ENCODE measurements around the gene RBBP8NL.

The RBBP8NL gene

DNA sequence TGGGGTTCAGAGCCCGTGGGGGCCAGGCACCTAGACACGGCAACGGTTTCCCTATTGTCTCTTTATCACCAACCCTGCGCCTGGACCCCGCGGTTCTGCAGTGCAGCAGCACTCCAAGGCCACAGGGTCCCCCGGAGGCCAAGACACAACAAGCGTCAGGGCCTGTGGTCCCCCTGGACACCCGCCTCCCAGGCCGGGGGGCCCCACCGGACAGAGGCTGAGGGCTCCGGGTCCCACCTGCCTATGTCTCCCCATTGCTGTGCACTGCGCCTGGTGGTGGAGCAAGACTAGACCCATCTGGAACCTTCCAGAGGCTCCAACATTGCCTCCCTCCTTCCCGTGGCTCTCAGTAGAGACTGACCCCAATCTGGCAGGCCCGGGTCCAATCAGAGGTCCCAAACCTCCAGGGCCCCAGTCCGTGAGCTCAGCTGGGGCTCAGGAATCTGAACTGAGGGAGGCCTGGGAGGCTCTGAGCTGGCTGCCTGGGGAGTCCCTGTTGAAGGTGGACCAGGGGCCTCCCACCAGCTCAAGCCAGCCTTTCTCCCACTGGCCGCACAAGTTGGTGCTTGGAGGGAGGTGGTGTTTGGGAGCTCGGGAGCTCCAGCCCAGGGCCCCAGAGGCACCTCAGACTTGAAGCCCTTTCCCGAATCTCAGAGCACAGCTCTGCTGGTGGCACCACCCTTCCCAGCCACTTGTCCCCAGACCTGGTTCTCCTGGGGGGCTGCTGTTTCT lies 39.6 kb upstream of the RBBP8NL start:
- H3K4me3 ChIP-seq = no peak overlapping the region
- peaks cover 25% of the 10 kb centered on the region for H3K27me3 ChIP-seq (ENCODE audit: low read depth)
- no peaks in the 10 kb centered on the region for H3K9me3 ChIP-seq
- no peak for DNase-seq (ENCODE audit: low spot score in 2 of 2)
- in situ Hi-C loops (cut with MboI; ENCODE audit: low sequenced_read_pairs) = no loop called here
- H3K36me3 ChIP-seq (replicated peaks) = no peaks in the 10 kb centered on the region
- no peaks in the 10 kb centered on the region for H3K4me1 ChIP-seq

DNA sequence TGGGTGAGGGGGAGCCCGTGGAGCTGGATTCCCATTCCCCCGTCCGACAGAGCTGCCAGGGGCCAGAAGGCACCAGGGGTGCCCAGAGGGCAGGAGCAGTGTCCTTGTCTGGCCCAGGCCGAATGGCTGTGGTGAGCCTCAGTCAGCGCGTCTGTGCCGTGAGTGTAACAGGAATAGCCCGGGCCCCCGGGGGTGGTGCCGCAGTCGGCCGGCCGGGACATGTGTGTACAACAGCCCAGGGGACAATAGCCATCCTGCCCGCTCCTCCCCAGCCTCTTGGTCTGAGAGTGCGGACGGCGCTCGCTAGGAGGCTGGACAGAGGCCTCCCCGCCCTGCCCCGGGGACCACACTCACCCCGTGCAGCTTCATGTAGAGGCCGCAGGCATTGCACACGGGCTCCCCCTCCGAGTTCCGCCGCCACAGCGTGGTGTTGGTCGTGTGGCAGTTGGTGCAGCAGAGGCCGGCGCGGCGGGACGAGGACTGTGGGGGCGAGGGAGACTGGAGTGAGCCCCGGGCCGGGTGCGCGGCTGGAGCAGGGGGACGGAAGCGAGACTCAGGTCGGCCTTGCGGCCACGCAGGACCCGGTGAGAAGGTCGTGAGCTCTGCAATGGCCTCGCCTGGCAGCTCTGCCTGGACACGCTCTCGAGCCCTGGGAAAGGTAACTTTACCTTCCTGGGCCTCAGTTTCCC lies 38.9 kb upstream of the RBBP8NL start:
- DNase-seq (ENCODE audit: low spot score in 2 of 2) = no peak
- Histone ChIP-seq H3K27me3 (ENCODE audit: low read depth) (peaks cover 26% of the 10 kb centered on the region), H3K36me3 (replicated peaks) (no peaks in the 10 kb centered on the region), H3K9me3 (no peaks in the 10 kb centered on the region), H3K4me3 (no peak overlapping the region), H3K4me1 (no peaks in the 10 kb centered on the region)
- in situ Hi-C loops (cut with MboI; ENCODE audit: low sequenced_read_pairs) = no loop called here

DNA sequence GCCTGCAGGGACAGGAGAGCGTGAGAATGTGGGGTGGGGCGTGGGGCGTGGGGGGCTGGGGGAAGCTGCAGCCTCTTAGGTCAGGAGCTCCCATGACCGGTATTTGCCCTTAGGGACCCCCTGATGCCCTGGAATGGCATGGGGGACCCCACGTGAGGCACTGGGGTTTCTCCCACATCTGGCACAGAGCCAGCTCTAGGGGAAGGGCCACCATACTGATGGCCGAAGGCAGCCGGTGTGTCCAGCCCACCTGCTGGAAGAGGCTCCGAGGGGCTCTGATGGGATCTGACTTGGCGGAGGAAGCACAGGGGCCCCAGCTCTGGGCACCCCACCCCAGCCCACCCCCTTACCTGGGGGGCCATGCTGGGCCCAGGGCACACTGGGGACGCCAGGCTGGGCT lies 37.7 kb upstream of the RBBP8NL start:
- Histone ChIP-seq H3K36me3 (replicated peaks) (no peaks in the 10 kb centered on the region), H3K27me3 (ENCODE audit: low read depth) (peaks cover 20% of the 10 kb centered on the region), H3K9me3 (no peaks in the 10 kb centered on the region), H3K4me3 (no peak overlapping the region), H3K4me1 (no peaks in the 10 kb centered on the region)
- in situ Hi-C loops (cut with MboI; ENCODE audit: low sequenced_read_pairs) = no loop called here
- no peak for DNase-seq (ENCODE audit: low spot score in 2 of 2)

DNA sequence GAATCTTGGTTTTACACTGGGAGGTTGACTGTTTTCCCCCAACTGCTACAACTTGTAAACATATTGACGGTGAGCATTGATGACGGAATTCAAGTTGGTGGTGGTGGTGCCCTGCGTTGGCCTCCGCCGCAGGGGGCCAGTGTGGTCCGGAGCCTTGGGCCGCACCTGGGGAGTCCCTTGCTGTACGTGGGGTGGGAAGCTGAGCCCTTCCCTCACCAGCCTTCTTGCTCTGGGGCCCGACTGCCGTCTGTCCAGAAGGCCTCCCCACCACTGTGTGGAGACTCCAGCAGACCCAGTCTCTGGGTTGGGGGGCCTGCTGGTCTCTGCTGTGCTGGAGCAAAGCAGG lies 37.1 kb upstream of the RBBP8NL start:
- DNase-seq (ENCODE audit: low spot score in 2 of 2) = no peak
- Histone ChIP-seq H3K4me1 (no peaks in the 10 kb centered on the region), H3K4me3 (no peak overlapping the region), H3K27me3 (ENCODE audit: low read depth) (peaks cover 16% of the 10 kb centered on the region), H3K36me3 (replicated peaks) (no peaks in the 10 kb centered on the region), H3K9me3 (no peaks in the 10 kb centered on the region)
- in situ Hi-C loops (cut with MboI; ENCODE audit: low sequenced_read_pairs) = no loop called here

DNA sequence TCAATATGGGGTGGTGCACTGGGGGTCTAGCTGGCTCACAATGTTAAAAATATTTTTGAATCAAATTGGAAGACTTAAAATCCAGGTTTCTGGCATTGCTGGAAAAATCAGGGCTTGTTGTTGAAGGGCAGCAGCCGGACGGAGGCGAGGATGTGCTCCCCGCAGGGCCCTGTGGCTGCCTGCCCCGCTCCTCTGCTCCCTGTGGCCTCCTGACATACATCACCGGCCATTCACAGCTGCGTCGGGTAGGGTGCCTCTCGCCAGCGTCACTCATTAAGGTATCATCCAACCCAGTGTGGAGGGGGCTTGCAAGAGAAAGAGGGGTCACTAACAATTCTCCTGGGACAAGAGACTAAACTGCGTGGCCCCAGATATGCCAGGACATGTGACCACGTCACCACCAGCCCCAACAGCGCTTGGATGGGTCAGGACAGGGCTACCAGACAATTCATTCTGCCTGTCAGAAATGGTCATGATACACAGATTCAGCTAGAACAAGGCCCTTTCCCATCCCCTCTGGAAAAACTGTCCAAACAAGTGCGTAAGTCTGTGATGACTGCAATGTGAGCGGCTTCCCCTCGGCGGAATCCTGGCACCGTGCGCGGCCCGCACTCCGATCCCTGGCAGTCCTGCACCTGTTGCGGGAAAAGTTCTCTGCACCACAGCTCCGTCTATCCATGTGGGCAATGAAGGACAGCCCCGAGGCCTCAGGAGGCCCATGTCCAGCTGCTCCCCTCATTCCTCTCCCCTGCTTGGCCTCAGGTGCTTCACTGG lies 36.5 kb upstream of the RBBP8NL start:
- no peaks in the 10 kb centered on the region for H3K4me1 ChIP-seq
- in situ Hi-C loops (cut with MboI; ENCODE audit: low sequenced_read_pairs) = no loop called here
- no peak overlapping the region for H3K4me3 ChIP-seq
- H3K27me3 ChIP-seq (ENCODE audit: low read depth) = peaks cover 12% of the 10 kb centered on the region; the same call in 1 of the 2 replicates
- DNase-seq (ENCODE audit: low spot score in 2 of 2) = no peak
- H3K36me3 ChIP-seq (replicated peaks) = no peaks in the 10 kb centered on the region
- no peaks in the 10 kb centered on the region for H3K9me3 ChIP-seq

DNA sequence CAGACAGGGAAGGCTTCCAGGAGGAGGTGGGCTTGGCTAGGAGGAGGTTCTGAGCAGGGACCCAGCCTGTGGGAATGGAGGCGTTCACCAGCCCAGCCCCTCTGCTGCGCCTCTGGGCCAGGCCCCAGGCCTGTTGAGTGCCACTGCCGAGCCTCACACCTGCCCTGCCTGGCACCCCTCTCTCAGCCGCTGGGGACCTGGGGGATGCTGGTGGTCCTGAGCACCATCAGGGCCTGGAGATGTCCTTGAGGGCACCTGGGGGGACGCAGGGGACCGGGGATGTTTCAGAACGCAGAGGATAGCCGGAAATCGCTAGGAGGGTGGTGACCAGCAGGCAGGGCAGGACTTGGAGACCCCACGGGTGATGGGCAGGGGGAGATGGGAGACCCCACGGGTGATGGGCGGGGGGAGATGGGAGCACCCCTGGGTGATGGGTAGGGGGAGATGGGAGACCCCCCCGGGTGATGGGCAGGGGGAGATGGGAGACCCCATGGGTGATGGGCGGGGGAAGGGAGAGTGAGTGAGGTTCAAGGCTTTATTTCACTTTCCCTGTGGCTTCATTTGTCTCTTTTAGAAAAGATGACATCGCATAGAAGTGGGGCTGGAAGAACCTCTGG lies 35.7 kb upstream of the RBBP8NL start:
- in situ Hi-C loops (cut with MboI; ENCODE audit: low sequenced_read_pairs) = no loop called here
- Histone ChIP-seq H3K4me3 (no peak overlapping the region), H3K9me3 (no peaks in the 10 kb centered on the region), H3K4me1 (no peaks in the 10 kb centered on the region), H3K27me3 (ENCODE audit: low read depth) (peaks cover 12% of the 10 kb centered on the region; the same call in 1 of the 2 replicates), H3K36me3 (replicated peaks) (no peaks in the 10 kb centered on the region)
- no peak for DNase-seq (ENCODE audit: low spot score in 2 of 2)

DNA sequence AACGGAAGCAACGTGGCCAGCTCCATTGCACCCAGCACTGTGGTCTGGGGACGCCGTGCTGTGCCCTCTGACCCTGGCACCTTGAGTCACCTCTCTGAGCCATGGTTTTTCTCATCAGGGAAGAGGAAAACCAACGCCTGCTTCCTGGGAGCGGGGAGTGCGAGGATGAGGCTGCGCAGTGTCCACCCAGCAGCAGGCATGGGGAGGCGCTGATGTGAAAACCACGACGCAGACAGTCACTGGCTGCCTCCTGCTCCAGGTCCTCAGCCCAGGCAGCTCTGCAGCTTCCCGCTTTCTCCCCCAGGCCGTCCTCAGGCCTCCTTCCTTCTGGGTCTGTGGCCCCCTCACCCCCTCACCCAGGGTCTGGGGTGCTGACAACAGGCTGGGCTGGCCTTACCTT lies 34.5 kb upstream of the RBBP8NL start:
- DNase-seq (ENCODE audit: low spot score in 2 of 2) = no peak
- Histone ChIP-seq H3K4me1 (no peaks in the 10 kb centered on the region), H3K27me3 (ENCODE audit: low read depth) (peaks cover 12% of the 10 kb centered on the region; the same call in 1 of the 2 replicates), H3K36me3 (replicated peaks) (no peaks in the 10 kb centered on the region), H3K4me3 (no peak overlapping the region), H3K9me3 (no peaks in the 10 kb centered on the region)
- in situ Hi-C loops (cut with MboI; ENCODE audit: low sequenced_read_pairs) = no loop called here

DNA sequence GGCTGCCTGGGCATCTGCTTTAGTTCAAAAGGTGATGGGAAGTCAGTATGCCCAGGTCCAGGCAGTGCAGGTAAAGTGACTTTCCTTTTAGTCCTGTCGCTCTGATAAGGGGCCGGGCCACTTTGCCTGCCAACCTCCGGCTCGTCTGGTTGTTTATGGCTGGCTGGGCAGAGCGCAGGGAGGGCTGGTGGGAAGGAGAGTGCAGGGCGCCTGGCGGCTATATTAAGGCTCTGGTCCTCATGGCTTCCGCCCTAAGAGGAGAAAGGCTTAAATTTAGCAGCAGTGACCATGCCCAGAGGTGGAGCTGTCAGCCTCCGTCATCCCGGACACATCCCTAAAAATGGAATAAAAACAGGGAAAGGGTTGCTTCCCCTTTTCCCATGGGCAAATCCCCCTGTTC lies 33.8 kb upstream of the RBBP8NL start:
- H3K36me3 ChIP-seq (replicated peaks) = no peaks in the 10 kb centered on the region
- no peaks in the 10 kb centered on the region for H3K4me1 ChIP-seq
- H3K9me3 ChIP-seq = no peaks in the 10 kb centered on the region
- DNase-seq (ENCODE audit: low spot score in 2 of 2) = no peak
- in situ Hi-C loops (cut with MboI; ENCODE audit: low sequenced_read_pairs) = no loop called here
- H3K4me3 ChIP-seq = no peak overlapping the region
- H3K27me3 ChIP-seq (ENCODE audit: low read depth) = peaks cover 9% of the 10 kb centered on the region; the same call in 1 of the 2 replicates

DNA sequence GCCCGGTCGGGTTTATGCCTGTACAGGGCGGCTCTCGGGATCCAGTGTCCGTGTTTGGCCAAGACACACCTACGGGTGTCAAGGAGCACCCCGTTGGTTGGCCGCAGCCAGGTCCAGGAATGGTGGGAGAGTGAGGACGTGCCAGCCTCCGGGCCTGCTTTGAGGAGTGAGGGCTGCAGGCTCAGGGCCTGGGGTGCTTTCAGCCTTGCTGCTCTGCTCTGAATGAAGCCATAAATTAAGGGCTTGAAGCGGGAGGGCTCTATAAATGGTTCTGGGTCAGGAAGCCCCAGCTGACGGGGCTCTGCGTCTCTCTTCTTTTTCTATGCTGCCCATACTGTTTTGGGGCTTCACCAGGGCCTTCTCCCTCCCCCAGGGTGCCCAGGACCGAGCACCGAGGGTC lies 33.3 kb upstream of the RBBP8NL start:
- Histone ChIP-seq H3K4me1 (no peaks in the 10 kb centered on the region), H3K27me3 (ENCODE audit: low read depth) (peaks cover 6% of the 10 kb centered on the region; the same call in 1 of the 2 replicates), H3K36me3 (replicated peaks) (no peaks in the 10 kb centered on the region), H3K4me3 (no peak overlapping the region), H3K9me3 (no peaks in the 10 kb centered on the region)
- DNase-seq (ENCODE audit: low spot score in 2 of 2) = no peak
- in situ Hi-C loops (cut with MboI; ENCODE audit: low sequenced_read_pairs) = no loop called here

DNA sequence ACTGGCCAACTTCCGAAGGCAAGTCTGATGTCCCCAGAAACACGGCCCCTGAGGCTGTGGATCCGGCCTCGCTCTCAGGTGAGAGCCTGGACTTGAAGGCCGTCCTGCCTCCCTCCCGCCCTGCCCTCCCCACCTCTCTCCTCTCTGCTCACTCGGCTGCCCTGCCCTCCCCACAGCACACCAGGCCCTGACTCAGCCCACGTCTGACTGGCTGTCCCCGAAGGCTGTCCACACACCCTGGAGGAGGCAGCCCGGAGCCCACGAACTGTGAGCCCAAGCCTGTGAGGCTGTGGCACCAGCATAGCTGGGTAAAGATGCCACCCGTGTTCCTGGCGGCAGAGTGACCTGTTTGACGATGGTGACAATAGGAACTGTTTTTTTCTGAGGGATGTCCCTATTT lies 32.1 kb upstream of the RBBP8NL start:
- no peak for DNase-seq (ENCODE audit: low spot score in 2 of 2)
- Histone ChIP-seq H3K9me3 (no peaks in the 10 kb centered on the region), H3K27me3 (ENCODE audit: low read depth) (peaks cover 6% of the 10 kb centered on the region; the same call in 1 of the 2 replicates), H3K36me3 (replicated peaks) (no peaks in the 10 kb centered on the region), H3K4me1 (no peaks in the 10 kb centered on the region), H3K4me3 (no peak overlapping the region)
- in situ Hi-C loops (cut with MboI; ENCODE audit: low sequenced_read_pairs) = no loop called here

DNA sequence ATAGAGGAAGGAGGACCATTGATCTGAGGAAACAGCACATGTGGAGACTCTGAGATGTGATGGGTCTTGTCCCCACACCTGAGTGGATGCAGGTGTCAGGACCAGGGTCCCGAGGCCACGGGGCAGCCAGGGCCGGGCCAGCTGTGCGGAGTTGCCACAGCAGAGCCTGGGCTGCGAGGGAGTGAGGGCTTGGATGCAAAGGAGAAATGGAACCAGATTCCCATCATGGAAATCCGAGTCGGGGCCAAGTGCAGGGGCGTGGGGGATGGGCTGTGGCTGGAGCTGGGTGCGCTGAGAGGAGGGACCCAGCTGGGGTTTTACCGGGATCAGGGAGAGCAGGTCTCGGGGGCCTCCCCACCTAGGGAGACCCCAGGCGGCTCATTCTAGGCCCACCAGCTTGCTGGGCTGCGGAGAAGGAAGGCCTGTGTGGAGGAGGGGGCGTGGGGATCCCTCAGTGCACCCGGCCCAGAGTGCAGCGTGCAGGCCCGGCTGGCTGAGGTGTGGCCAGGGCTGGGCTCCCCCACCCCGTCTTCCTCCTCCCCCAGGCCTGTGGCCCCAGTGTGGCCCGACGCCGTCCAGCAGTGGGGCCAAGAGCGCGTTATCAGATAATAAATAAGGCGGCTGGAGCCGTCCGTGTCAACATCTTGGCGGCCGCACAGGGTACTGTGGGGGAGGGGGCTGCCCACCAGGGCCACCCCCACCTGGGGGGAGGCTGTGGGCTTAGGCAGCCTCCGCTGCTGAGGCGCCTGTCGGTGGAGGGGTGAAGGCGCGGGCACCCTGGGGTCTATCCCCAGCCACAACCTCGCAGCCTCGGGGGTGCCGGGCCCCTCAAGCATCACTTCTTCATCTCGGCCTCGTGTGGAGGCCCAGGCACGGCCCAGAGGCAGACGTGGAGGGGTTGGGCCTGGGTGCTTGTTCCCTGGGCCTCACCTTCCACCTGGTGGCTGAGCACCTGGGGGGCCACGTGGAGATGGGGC lies 31.2 kb upstream of the RBBP8NL start:
- H3K27me3 ChIP-seq (ENCODE audit: low read depth) = peaks cover 6% of the 10 kb centered on the region; the same call in 1 of the 2 replicates
- H3K4me1 ChIP-seq = no peaks in the 10 kb centered on the region
- in situ Hi-C loops (cut with MboI; ENCODE audit: low sequenced_read_pairs) = no loop called here
- no peaks in the 10 kb centered on the region for H3K9me3 ChIP-seq
- DNase-seq (ENCODE audit: low spot score in 2 of 2) = no peak
- no peak overlapping the region for H3K4me3 ChIP-seq
- H3K36me3 ChIP-seq (replicated peaks) = no peaks in the 10 kb centered on the region

DNA sequence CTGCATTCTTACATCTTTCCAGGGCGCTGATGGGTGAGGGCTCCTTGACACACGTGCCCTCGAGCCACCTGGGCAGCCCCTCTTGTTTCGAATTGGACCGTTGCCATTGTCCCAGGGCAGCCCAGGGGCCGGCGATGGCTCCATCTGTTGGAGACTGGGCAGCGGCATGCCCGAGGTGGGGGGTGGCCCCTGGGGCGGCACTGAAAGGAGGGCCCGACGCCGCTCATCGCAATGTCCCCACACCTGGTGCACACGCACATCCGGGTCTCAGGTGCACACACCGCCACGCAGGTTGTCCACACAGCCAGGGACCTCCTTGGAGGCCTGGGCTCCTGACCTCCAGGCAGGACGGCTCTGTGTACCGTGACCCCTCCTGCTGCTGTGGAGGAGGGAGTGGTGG lies 30.5 kb upstream of the RBBP8NL start:
- no peaks in the 10 kb centered on the region for H3K36me3 ChIP-seq (replicated peaks)
- in situ Hi-C loops (cut with MboI; ENCODE audit: low sequenced_read_pairs) = no loop called here
- no peak overlapping the region for H3K4me3 ChIP-seq
- peaks cover 6% of the 10 kb centered on the region; the same call in 1 of the 2 replicates for H3K27me3 ChIP-seq (ENCODE audit: low read depth)
- no peak for DNase-seq (ENCODE audit: low spot score in 2 of 2)
- H3K4me1 ChIP-seq = no peaks in the 10 kb centered on the region
- H3K9me3 ChIP-seq = no peaks in the 10 kb centered on the region

DNA sequence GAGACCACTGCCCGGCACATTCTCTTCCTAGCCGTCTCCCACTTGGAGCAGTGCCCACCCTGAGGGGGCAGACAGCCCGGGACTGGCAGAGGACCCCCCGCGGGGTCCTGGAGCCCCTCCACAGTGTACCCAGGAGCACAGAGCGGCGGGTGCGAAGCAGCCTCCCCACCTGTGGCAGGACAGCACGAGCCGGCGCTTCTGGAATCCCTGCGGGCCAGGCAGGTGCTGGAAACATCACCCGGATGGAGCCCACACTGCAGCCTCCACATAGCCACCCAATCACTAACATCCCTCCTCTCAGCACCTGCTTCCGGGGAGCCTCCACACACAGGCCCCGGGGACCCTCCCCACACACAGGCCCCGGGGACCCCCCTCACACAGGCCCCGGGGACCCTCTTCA lies 29.8 kb upstream of the RBBP8NL start:
- H3K36me3 ChIP-seq (replicated peaks) = no peaks in the 10 kb centered on the region
- no peak overlapping the region for H3K4me3 ChIP-seq
- no peaks in the 10 kb centered on the region for H3K9me3 ChIP-seq
- no peak for DNase-seq (ENCODE audit: low spot score in 2 of 2)
- in situ Hi-C loops (cut with MboI; ENCODE audit: low sequenced_read_pairs) = no loop called here
- peaks cover 6% of the 10 kb centered on the region; the same call in 1 of the 2 replicates for H3K27me3 ChIP-seq (ENCODE audit: low read depth)
- no peaks in the 10 kb centered on the region for H3K4me1 ChIP-seq
